SJCRH30 (cell line): Measurements from ENCODE around the gene ECT2L. TPM values are rescaled to one million over a fixed set of nuclear protein-coding genes. Genes with fewer than 3 reads are reported as not detected.

ENCODE experiments used
- DNase-seq, 2 experiments: peaks; one replicate each; pipeline ENCODE4 v3.0.0-alpha.2; 2015 to 2020
- H3K27ac ChIP-seq: fragments of 250-450 bp; sonication (Bioruptor Pico); 2 replicates; pipeline ENCODE4 v1.5.1; 2020; ENCODE audit warnings: mild to moderate bottlenecking, moderate library complexity
- H3K27me3 ChIP-seq: fragments of 250-450 bp; sonication (Bioruptor Pico); 2 replicates; pipeline ENCODE4 v1.5.1; 2020; ENCODE audit warnings: mild to moderate bottlenecking, moderate library complexity
- H3K36me3 ChIP-seq: fragments of 250-450 bp; sonication (Bioruptor Pico); 2 replicates; pipeline ENCODE4 v1.5.1; 2020; ENCODE audit warnings: mild to moderate bottlenecking, moderate library complexity
- H3K4me1 ChIP-seq: fragments of 250-450 bp; sonication (Bioruptor Pico); 2 replicates; pipeline ENCODE4 v1.5.1; 2020; ENCODE audit warnings: mild to moderate bottlenecking, moderate library complexity
- H3K4me3 ChIP-seq: fragments of 250-450 bp; sonication (Bioruptor Pico); 2 replicates; pipeline ENCODE4 v1.5.1; 2020; ENCODE audit warnings: mild to moderate bottlenecking, moderate library complexity
- H3K9me3 ChIP-seq: fragments of 250-450 bp; sonication (Bioruptor Pico); replicated peaks from 2 replicates; pipeline ENCODE4 v1.5.1; 2020; ENCODE audit warnings: mild to moderate bottlenecking, moderate library complexity
- total RNA-seq: library from RNA; depleted of rRNA; stranded (reverse); fragments of >200 nt; shearing (Covaris generic); gene quantifications from 2 replicates; pipeline ENCODE4 v1.2.3, GENCODE V29; 2014

The ECT2L gene
- total RNA-seq, 1 experiment from 2014 or later: not detected

DNA sequence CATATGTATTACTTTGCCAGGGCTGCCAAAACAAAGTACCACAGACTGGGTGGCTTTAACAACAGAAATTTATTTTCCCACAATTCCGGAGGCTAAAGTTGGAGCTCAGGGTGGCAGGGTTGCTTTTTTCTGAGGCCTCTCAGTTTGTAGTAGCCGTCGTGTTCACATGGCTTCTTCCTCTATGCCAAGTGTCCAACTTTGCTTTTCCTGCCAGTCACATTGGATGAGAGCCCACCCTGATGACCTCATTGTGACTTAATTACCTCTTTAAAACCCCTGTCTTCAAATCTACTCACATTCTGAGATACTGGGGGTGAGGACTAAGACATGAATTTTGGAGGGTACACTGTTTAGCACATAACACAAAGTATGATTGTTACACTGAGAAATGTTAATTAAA is 9.9 kb upstream of the ECT2L start:
- Histone ChIP-seq H3K27me3 (no peaks in the 10 kb centered on the region), H3K4me3 (no peak overlapping the region), H3K27ac (no peak overlapping the region), H3K4me1 (no peaks in the 10 kb centered on the region), H3K36me3 (peaks cover 4% of the 10 kb centered on the region), H3K9me3 (no peaks in the 10 kb centered on the region)
- DNase-seq: no peak

DNA sequence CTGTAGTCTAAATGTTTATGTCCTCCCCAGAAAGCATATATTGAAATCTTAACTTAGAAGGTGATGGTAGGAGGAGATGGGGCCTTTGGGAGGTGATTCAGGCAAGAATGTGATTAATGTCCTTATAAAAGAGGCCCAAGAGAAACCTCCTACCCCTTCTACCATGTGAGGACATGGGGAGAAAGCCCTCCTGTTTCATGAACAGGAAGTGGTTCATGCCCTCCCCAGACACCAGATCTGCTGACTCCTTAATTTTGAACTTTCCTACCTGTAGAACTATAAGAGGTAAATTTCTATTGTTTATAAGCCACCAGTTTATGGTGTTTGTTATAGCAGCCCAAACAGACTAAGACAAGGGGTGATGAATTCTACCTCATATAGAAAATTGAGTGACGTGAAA is 8.7 kb upstream of the ECT2L start:
- no peaks in the 10 kb centered on the region for H3K9me3 ChIP-seq
- no peaks in the 10 kb centered on the region for H3K27me3 ChIP-seq
- H3K4me3 ChIP-seq: no peak overlapping the region
- peaks cover 4% of the 10 kb centered on the region for H3K36me3 ChIP-seq
- H3K27ac ChIP-seq: no peak overlapping the region
- no peak for DNase-seq
- H3K4me1 ChIP-seq: no peaks in the 10 kb centered on the region

DNA sequence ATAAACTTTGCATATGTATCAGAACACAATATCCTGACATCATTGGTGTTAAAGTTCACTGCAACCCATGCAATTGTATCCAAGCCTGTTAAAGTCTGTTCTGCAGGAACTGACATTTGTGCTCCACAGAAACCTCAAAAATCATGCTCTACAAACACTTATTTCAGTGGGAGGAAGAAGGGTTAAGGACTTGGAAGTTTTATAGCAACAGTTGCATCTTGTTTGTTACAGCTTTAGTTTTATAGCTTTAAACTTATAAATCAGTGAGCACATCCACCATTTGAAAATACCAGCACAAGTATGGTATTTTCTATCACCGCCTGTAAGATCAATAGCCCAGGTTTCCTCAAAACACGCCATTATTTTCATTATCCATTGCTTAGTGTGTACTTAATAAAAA is 884 bp downstream of the ECT2L start:
- Histone ChIP-seq H3K36me3 (no peaks in the 10 kb centered on the region), H3K4me3 (no peak overlapping the region), H3K27me3 (no peaks in the 10 kb centered on the region), H3K27ac (no peak overlapping the region), H3K4me1 (no peaks in the 10 kb centered on the region), H3K9me3 (no peaks in the 10 kb centered on the region)
- DNase-seq: no peak

DNA sequence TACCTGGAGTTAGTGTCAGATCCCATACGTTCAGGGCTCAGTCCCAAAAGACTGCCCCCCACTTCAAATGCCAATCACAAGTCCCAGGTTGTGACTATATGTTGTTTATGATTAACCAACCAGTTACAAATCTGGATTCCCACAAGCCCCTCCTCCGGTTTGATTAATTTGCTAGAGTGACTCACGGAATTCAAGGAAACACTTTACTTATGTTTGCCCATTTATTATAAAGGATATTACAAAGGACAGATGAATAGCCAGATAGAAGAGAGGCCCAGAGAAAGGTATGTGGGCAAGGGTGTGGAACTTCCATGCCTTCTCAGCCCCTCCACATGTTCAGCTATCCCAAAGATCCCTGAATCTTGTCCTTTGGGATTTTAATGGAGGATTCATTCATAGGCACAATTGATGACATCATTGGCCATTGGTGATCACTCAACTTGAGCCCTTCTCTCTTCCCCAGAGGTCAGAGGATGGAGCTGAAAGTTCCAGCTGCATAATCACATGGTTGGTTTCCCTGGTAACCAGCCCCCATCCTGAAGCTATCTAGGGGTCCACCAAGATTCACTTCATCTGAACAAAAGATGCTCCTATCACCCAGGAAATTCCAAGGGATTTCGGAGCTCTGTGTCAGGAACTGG is 2.0 kb downstream of the ECT2L start:
- Histone ChIP-seq H3K4me3 (no peak overlapping the region), H3K9me3 (no peaks in the 10 kb centered on the region), H3K36me3 (no peaks in the 10 kb centered on the region), H3K27me3 (no peaks in the 10 kb centered on the region), H3K27ac (no peak overlapping the region), H3K4me1 (no peaks in the 10 kb centered on the region)
- no peak for DNase-seq

DNA sequence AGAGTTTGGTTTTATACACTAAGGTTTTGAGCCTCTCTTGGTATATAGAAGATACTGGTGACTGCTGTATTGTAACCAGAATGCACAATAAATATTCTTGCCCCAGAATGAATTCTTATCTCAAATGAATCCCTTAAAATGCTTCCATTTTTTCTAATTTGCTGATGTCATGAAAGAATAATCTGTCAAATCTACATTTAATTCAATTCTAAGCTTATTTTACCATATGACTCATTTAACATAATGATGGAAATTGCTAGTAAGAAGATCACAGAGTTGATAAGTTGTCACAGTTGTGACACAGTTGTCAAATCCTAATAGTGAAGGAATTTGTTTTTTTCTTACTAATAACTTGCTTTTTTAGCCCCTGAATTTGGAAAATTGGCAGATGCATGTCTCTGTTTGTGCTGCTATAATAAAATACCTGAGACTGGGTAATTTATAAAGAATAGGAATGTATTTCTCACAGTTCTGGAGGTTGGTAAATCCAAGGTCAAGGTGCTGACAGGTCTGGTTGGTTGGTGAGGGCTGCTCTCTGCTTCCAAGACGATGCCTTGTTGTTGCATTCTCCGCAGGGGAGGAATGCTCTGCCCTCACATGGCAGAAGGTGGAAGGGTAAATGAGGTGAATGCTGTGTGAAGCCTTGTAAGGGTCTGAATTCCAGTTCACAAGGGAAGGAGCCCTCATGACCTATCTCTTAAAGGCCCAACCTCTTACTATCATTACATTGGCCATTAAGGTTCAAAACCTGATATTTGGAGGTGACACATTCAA is 4.7 kb downstream of the ECT2L start:
- no peak for DNase-seq
- Histone ChIP-seq H3K27ac (no peak overlapping the region), H3K4me3 (no peak overlapping the region), H3K36me3 (no peaks in the 10 kb centered on the region), H3K27me3 (no peaks in the 10 kb centered on the region), H3K4me1 (peaks cover 16% of the 10 kb centered on the region), H3K9me3 (no peaks in the 10 kb centered on the region)

DNA sequence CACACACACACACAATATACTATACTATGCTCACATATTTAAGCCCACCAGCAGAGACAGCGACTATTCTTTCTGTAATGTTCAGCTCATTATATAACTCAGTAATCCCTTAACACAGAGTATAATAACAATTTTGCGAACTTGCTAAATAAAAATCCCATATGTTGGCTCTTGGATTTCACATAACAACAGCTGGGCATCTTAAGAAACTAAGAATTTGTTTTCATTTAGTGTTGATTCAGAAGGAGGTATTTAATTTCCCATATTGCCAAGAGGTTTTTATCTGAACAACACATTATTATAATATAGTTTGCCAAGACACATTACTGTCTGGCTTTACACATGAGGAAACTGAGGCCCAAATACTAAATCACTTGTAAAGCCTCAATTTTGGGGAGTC is 7.4 kb downstream of the ECT2L start:
- no peak overlapping the region for H3K4me3 ChIP-seq
- H3K9me3 ChIP-seq: no peaks in the 10 kb centered on the region
- H3K4me1 ChIP-seq: peaks cover 23% of the 10 kb centered on the region
- H3K27ac ChIP-seq: peak overlapping the region; percentile 48
- no peaks in the 10 kb centered on the region for H3K27me3 ChIP-seq
- H3K36me3 ChIP-seq: no peaks in the 10 kb centered on the region
- no peak for DNase-seq

DNA sequence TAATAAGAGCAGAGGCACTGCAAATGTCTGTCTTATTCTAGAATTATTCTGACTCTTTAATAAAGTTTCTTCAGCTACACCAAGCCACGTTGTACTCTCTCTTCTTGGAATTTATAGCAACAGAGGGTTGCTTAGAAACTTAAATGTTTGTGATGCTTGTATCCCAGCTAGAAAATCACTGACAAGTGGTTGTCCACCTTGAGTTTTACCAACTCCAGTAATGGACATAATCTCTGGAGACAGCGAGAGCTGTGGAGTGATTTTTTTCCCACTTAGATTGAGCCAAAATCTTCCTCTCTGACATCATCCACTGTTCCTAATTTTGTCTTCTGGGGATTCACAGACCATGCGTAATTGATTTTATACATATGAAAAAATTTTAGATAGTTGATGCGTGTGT is 8.0 kb downstream of the ECT2L start:
- H3K36me3 ChIP-seq: no peaks in the 10 kb centered on the region
- H3K4me3 ChIP-seq: no peak overlapping the region
- H3K9me3 ChIP-seq: no peaks in the 10 kb centered on the region
- H3K4me1 ChIP-seq: peaks cover 23% of the 10 kb centered on the region
- peak in 1 of 2 experiments; percentile 39 for DNase-seq
- H3K27me3 ChIP-seq: no peaks in the 10 kb centered on the region
- peak overlapping the region; percentile 48 for H3K27ac ChIP-seq

DNA sequence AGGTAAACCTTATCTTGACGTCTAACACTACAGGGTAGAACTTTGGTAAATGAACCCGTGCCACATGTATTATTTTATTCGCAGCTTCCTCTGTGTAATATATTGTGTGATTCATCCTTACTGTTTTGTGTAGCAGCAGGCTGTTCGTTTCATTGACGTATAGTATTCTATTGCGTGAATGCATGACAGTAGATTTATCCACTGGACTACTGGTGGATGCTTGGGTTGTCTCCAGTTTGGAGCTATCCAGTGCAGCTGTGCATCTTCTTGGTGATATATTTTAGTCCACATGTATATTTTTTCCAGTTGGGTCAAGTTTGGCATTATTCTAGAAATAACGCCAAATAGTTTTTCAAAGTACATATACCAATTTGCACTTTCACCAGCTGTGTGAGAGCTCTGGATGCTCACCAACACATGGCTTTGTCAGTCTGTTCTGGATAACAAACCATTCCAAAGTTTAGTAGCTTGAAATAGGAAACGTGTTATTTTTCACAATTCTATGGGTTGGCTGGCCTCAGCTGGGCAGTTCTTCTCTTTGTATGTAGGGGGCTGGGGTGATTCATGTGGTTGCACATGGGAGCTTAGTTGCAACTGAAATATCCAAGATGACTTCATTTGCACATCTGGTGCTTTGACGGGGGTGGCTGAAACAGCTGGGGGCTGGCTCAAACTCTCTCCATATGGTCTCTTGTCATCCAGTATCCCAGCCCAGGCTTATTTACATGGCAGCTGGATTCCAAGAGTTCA is 9.3 kb downstream of the ECT2L start:
- Histone ChIP-seq H3K27me3 (no peaks in the 10 kb centered on the region), H3K4me3 (no peak overlapping the region), H3K27ac (peak overlapping the region; percentile 48), H3K9me3 (peaks cover 4% of the 10 kb centered on the region; the same call in 1 of the 2 replicates), H3K36me3 (no peaks in the 10 kb centered on the region), H3K4me1 (peaks cover 23% of the 10 kb centered on the region)
- DNase-seq: peak; percentile 68 to 80

DNA sequence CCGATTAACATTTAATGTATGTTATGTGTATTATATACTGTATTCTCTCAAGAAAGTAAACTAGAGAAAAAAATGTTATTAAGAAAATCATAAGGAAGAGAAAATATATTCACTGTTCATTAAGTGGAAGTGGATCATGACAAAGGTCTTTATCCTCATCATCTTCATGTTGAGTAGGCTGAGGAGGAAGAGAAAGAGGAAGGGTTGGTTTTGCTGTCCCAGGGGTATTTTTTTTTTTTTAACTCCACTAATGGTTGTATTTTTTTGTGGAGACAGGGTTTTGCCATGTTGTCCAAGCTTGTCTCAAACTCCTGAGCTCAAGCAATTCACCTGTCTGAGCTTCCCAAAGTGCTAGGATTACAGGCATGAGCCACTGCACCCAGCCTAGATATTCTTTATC is 11.0 kb downstream of the ECT2L start:
- Histone ChIP-seq H3K27me3 (no peaks in the 10 kb centered on the region), H3K27ac (no peak overlapping the region), H3K9me3 (peaks cover 4% of the 10 kb centered on the region; the same call in 1 of the 2 replicates), H3K4me1 (peaks cover 23% of the 10 kb centered on the region), H3K4me3 (no peak overlapping the region), H3K36me3 (no peaks in the 10 kb centered on the region)
- no peak for DNase-seq

DNA sequence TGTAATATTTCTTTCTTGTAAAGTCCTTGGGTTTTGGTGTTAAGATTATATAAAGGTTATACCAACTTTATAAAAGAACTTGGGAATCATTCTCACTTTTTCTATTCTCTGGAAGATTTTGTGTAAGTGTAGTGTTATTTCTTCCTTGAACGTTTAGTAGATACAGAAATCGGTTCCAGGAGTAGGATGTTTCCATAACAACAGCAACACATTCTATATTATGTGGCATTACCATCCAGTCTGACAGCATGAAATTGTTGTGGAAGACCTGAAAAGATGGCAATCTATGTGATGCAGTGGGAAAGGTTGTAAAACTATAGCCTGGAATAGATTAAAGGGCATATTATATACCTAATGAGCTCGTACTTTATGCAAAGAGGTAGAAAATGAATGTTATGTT is 13.8 kb downstream of the ECT2L start:
- Histone ChIP-seq H3K4me1 (peaks cover 17% of the 10 kb centered on the region), H3K27ac (no peak overlapping the region)

DNA sequence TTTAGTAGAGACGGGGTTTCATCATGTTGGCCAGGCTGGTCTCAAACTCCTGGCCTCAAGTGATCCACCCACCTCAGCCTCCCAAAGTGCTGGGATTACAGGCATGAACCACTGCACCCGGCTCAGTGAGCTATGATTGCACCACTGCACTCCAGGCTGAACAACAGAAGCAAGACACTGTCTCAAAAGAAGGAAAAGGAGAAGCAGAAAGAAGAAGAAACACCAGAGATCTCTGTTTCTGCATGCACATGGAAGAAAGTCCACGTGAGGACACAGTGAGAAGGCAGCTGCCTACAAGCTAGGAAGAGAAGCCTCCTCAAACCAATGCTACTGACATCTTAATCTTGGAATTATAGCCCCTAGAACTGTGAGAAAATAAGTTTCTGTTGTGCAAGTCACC is 16.0 kb downstream of the ECT2L start:
- Histone ChIP-seq H3K4me1 (peaks cover 6% of the 10 kb centered on the region), H3K4me3 (no peak overlapping the region), H3K9me3 (peaks cover 4% of the 10 kb centered on the region; the same call in 1 of the 2 replicates), H3K36me3 (no peaks in the 10 kb centered on the region), H3K27ac (no peak overlapping the region), H3K27me3 (no peaks in the 10 kb centered on the region)
- no peak for DNase-seq

More for the DNA sequence above, 13.8 kb downstream of the ECT2L start:
- DNase-seq: no peak
- H3K36me3 ChIP-seq: no peaks in the 10 kb centered on the region
- no peaks in the 10 kb centered on the region for H3K27me3 ChIP-seq
- peaks cover 4% of the 10 kb centered on the region; the same call in 1 of the 2 replicates for H3K9me3 ChIP-seq
- no peak overlapping the region for H3K4me3 ChIP-seq

DNA sequence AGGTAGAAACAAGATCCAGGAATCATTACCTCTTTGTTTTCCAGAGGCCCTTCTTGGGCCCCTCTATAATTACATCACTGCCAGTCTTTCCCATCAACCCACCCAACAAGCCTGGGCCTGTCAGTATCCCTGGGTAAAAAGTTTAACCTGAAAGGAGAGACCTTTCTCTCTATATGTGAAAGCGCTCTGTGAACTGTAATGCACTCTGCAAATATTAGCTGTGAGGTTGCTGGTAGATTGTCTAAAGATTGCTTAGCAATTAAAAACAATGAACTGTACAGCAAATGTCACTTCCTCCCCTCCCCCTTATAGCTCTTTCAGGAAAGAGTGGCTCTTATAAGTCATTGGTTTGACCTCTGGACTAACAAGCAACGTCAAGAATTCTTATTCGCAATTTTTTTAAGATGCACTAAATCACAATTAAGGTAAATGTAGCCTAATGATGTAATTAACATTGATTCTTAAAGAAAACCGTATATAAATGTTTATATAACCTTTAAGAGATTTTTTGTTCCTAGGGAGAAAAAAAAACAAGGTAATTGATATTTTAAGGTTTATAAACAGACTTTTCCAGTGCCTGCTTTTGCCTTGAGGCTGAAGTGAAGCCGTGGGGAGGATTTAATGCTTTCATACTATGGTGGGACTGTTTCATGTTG is 18.4 kb downstream of the ECT2L start:
- peaks cover 12% of the 10 kb centered on the region for H3K4me1 ChIP-seq
- no peak overlapping the region for H3K4me3 ChIP-seq
- DNase-seq: peak in 1 of 2 experiments; percentile 32
- no peaks in the 10 kb centered on the region for H3K27me3 ChIP-seq
- peaks cover 4% of the 10 kb centered on the region; the same call in 1 of the 2 replicates for H3K9me3 ChIP-seq
- no peak overlapping the region for H3K27ac ChIP-seq
- H3K36me3 ChIP-seq: no peaks in the 10 kb centered on the region

DNA sequence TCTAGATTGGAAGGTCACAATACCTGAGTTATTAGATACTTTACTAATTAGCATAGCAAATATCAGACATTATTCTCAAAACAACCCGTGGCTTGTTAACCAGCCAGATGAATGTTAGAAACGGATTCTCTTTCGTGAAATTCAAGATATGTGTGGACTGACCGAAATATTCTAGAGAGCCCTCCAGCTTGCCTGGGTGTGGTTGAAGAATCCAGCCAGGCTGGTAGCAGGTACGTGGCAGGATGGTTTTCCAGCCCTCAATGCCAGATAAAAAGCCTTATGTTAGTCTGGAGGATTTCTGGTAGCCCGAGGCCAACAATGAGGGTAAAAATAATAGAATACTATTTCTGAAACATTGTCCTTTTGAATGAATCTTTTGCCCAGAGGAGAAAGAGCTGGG is 19.3 kb downstream of the ECT2L start:
- no peak overlapping the region for H3K4me3 ChIP-seq
- no peaks in the 10 kb centered on the region for H3K36me3 ChIP-seq
- peaks cover 12% of the 10 kb centered on the region for H3K4me1 ChIP-seq
- no peaks in the 10 kb centered on the region for H3K27me3 ChIP-seq
- H3K27ac ChIP-seq: no peak overlapping the region
- no peaks in the 10 kb centered on the region for H3K9me3 ChIP-seq
- no peak for DNase-seq

DNA sequence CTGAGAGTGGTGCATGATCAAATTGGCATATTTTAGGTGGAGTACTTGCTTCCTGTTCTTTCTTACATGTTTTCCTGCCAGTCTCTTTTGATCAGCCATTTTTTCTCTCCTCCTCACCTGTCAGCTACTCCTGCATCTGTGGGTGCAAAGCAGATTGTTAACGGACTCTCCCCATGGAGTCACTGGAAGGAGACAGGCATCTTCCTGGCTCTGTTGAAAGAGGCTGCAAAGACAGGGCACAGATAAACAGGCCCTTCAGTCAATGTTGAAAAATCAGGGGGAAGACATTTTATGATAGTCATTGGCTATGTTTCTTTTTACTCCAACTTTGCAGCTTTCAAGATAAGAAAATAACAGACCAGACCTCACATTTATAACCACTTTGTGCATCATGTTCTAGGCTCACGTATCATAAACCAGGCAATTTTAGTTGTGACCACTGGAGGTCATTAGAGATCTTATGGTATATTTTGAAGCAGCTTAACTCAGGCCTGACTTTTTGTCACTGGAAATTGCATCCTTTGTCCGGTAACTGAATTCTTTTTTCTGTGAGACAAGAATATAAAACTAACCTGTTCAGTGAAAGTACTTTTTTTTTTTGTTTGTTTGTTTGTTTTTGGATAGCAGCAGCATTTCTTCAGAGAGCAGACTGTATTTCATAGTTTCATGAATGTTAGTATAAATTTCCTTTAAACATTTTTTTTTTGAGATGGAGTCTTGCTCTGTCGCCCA is 20.1 kb downstream of the ECT2L start:
- Histone ChIP-seq H3K9me3 (no peaks in the 10 kb centered on the region), H3K36me3 (no peaks in the 10 kb centered on the region)
- DNase-seq: peak; percentile 27 to 78

More for the DNA sequence above, 20.1 kb downstream of the ECT2L start:
- Histone ChIP-seq H3K4me3 (no peak overlapping the region), H3K27ac (no peak overlapping the region), H3K4me1 (peaks cover 12% of the 10 kb centered on the region), H3K27me3 (0 out of 2 replicates have a peak, but pooled peaks cover 4% of the 10 kb centered on the region)
